Body of pancreas (tissue), 4 donors: Measurements from ENCODE around the gene KRT10. TPM values are rescaled to one million over a fixed set of nuclear protein-coding genes. Genes with fewer than 3 reads are reported as not detected.

Experiments
- ATAC-seq: fragments of 150-250 bp; one replicate; pipeline ENCODE4 v1.9.1; 2016
- DNase-seq, 4 donors: peaks; one replicate each; pipeline ENCODE4 v3.0.0-alpha.2; 2019
- H3K27ac ChIP-seq, 4 donors: fragments of 200-600 bp; sonication (generic); 1 replicate in 3 of 4; 2 replicates in 1 of 4; pipeline versions ENCODE4 v1.5.1 to v1.6.1; 2016 to 2019; ENCODE audit warnings: mild to moderate bottlenecking in 1 of 4, mixed read lengths in 1 of 4, moderate library complexity in 1 of 4
- H3K27me3 ChIP-seq, 2 donors: fragments of 200-600 bp; sonication (generic); one replicate each; pipeline ENCODE4 v1.6.0; 2016; ENCODE audit warnings: mild to moderate bottlenecking in 1 of 2
- H3K36me3 ChIP-seq, 2 donors: fragments of 200-600 bp; sonication (generic); replicated peaks in 1 of 2; 2 replicates each; pipeline ENCODE4 v1.5.1; 2016; ENCODE audit warnings: low read depth in 2 of 2; ENCODE audit not compliant: insufficient read depth in 1 of 2
- H3K4me1 ChIP-seq: fragments of 200-600 bp; sonication (generic); one replicate; pipeline ENCODE4 v1.6.0; 2016
- H3K4me3 ChIP-seq, 2 donors: fragments of 200-600 bp; sonication (generic); 1 replicate in 1 of 2; 2 replicates in 1 of 2; pipeline ENCODE4 v1.5.1; 2016 to 2019
- H3K9me3 ChIP-seq, 3 donors: fragments of 200-600 bp; sonication (generic); 1 replicate in 2 of 3; 2 replicates in 1 of 3; pipeline ENCODE4 v1.5.1; 2016
- CTCF ChIP-seq, 7 experiments: fragments of 450-650 bp in 4 of 7; fragments of 200-600 bp in 3 of 7; sonication (generic) in 3 of 7; IDR thresholded peaks; one replicate each; pipeline ENCODE4 v1.5.1; 2016 to 2019; ENCODE audit warnings: antibody characterized with exemption in 7 of 7
- POLR2A ChIP-seq, 3 donors: fragments of 450-650 bp; IDR thresholded peaks; one replicate each; pipeline ENCODE4 v1.6.1; 2016; ENCODE audit warnings: antibody characterized with exemption in 3 of 3, mild to moderate bottlenecking in 2 of 3
- WGBS, 2 donors: methylation state at CpG; one replicate each; pipeline ENCODE4 v1.1.5; 2017; 5-methylcytosine and 5-hydroxymethylcytosine counted together
- intact Hi-C: fragments of 100-400 bp; cut with DNase I; formaldehyde crosslinking; loops from one replicate; pipeline ENCODE4 v1.15.1; 2023
- total RNA-seq, 2 donors: library from RNA; depleted of rRNA; stranded (reverse); fragments of >200 nt; gene quantifications; one replicate each; pipeline ENCODE4 v1.1.0, GENCODE V29; 2016

Gene KRT10
- total RNA-seq, 2 donors from 2014 or later: 3.3 to 8.0 TPM

GRCh38 chr17:40827746-40828453 is 5.5 kb upstream of the KRT10 start:
- ATAC-seq (no peak), DNase-seq (no peak)
- H3K27ac ChIP-seq: no peak overlapping the region
- intact Hi-C loops: no loop called here
- TF ChIP-seq POLR2A (IDR thresholded peaks at IDR 0.05): no peak
- no peak for TF ChIP-seq CTCF (IDR thresholded peaks at IDR 0.05)
- 76 to 80% methylated on average over 7 of the region's 7 CpGs for WGBS, 2 donors
- H3K27me3 ChIP-seq: no peaks in the 10 kb centered on the region
- H3K36me3 ChIP-seq: no peaks in the 10 kb centered on the region
- no peaks in the 10 kb centered on the region for H3K9me3 ChIP-seq
- H3K4me1 ChIP-seq: no peaks in the 10 kb centered on the region
- H3K4me3 ChIP-seq: no peak overlapping the region

GRCh38 chr17:40825599-40825998 is 3.2 kb upstream of the KRT10 start:
- 90% methylated on average over 2 of the region's 2 CpGs for WGBS, 2 donors
- intact Hi-C loops: no loop called here
- TF ChIP-seq POLR2A (IDR thresholded peaks at IDR 0.05): no peak
- TF ChIP-seq CTCF (IDR thresholded peaks at IDR 0.05): no peak
- no peak overlapping the region for H3K27ac ChIP-seq
- DNase-seq (no peak), ATAC-seq (no peak)
- no peaks in the 10 kb centered on the region for H3K9me3 ChIP-seq
- no peaks in the 10 kb centered on the region for H3K27me3 ChIP-seq
- H3K4me1 ChIP-seq: no peaks in the 10 kb centered on the region
- no peak overlapping the region for H3K4me3 ChIP-seq
- H3K36me3 ChIP-seq: no peaks in the 10 kb centered on the region

- TF ChIP-seq CTCF (IDR thresholded peaks at IDR 0.05) (no peak), POLR2A (IDR thresholded peaks at IDR 0.05) (no peak)
- H3K4me1 ChIP-seq: peaks cover 8% of the 10 kb centered on the region
- 94 to 96% methylated on average over 1 of the region's 1 CpG for WGBS, 2 donors
- DNase-seq (no peak), ATAC-seq (no peak)
- H3K27me3 ChIP-seq: no peaks in the 10 kb centered on the region
- H3K36me3 ChIP-seq: no peaks in the 10 kb centered on the region
- no peak overlapping the region for H3K4me3 ChIP-seq
- intact Hi-C loops: no loop called here
- no peak overlapping the region for H3K27ac ChIP-seq
- H3K9me3 ChIP-seq: no peaks in the 10 kb centered on the region
Observed at GRCh38 chr17:40824015-40824832, 1.8 kb upstream of the KRT10 start.

GRCh38 chr17:40821536-40821935 is 878 bp downstream of the KRT10 start:
- Histone ChIP-seq H3K4me1 (peaks cover 15% of the 10 kb centered on the region), H3K27ac (no peak overlapping the region), H3K9me3 (no peaks in the 10 kb centered on the region), H3K4me3 (no peak overlapping the region), H3K27me3 (no peaks in the 10 kb centered on the region), H3K36me3 (no peaks in the 10 kb centered on the region)
- no peak for ATAC-seq
- TF ChIP-seq CTCF (IDR thresholded peaks at IDR 0.05) (no peak), POLR2A (IDR thresholded peaks at IDR 0.05) (no peak)
- DNase-seq: no peak
- intact Hi-C loops: no loop called here
